BJ (cell line): Measurements from ENCODE around the gene MAP1LC3B. TPM values are rescaled to one million over a fixed set of nuclear protein-coding genes. Genes with fewer than 3 reads are reported as not detected.

Experiments
- CTCF ChIA-PET: fragments of 350-600 bp; formaldehyde crosslinking; extraction: SDS; loops from one replicate; lab custom pipeline; 2021; ENCODE audit warnings: antibody characterized with exemption, inconsistent platforms; lab: Yijun Ruan, JAX
- POLR2A ChIA-PET: fragments of 300-600 bp; sonication (Branson Sonifier 250); formaldehyde crosslinking; extraction: SDS; loops from one replicate; lab custom pipeline; 2021; ENCODE audit warnings: antibody characterized with exemption; lab: Charles Lee
- DNase-seq: peaks from one replicate; pipeline ENCODE4 v3.0.0-alpha.2; 2011; ENCODE audit warnings: low read depth
- H3K27me3 ChIP-seq: 2 replicates; pipeline ENCODE4 v1.6.0; 2011; ENCODE audit warnings: low read length; ENCODE audit not compliant: control insufficient read depth, insufficient read depth
- H3K36me3 ChIP-seq: 2 replicates; pipeline ENCODE4 v1.5.1; 2011; ENCODE audit warnings: low read length; ENCODE audit not compliant: control insufficient read depth, insufficient read depth
- H3K4me3 ChIP-seq: 2 replicates; pipeline ENCODE4 v1.5.1; 2011; ENCODE audit warnings: low read depth, mild to moderate bottlenecking, control low read depth, low read length
- polyA plus RNA-seq: library from polyadenylated mRNA; depleted of rRNA; stranded (reverse); fragments of >200 nt; gene quantifications from 2 replicates; pipeline ENCODE4 v1.2.3, GENCODE V29; 2011; rRNA removed
- TF ChIP-seq, protein P1 (sequence below): IDR thresholded peaks from 2 replicates; pipeline ENCODE4 v1.5.1; 2011; ENCODE audit warnings: low read depth, mild to moderate bottlenecking, control low read depth, inconsistent platforms, low read length, moderate library complexity; ENCODE audit not compliant: insufficient read depth

The MAP1LC3B gene
- polyA plus RNA-seq, 1 experiment, result 29.0 TPM

DNA sequence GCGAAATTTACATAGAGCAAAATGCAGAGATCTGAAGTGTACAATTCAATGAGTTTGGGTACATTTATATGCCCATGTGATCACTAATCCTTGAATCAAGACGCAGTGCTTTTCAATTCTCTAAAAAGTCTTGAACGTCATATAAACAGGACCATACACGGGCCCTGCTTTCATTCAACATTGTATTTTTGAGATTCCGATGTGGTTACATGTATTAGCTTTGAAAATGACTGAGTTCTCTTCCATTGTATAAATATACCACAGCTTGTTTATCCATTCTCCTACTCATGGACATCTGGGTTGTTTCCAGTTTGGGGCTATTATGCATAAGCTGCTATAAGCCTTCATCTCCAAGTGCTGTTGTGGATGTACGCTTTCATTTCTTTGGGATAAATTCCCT is 55.2 kb downstream of the MAP1LC3B start:
- Histone ChIP-seq H3K4me3 (no peak overlapping the region), H3K27me3 (no peaks in the 10 kb centered on the region), H3K36me3 (peaks cover 6% of the 10 kb centered on the region; the same call in 1 of the 2 replicates)
- POLR2A ChIA-PET, result no interaction called here
- no peak for DNase-seq
- TF ChIP-seq, protein P1, sequence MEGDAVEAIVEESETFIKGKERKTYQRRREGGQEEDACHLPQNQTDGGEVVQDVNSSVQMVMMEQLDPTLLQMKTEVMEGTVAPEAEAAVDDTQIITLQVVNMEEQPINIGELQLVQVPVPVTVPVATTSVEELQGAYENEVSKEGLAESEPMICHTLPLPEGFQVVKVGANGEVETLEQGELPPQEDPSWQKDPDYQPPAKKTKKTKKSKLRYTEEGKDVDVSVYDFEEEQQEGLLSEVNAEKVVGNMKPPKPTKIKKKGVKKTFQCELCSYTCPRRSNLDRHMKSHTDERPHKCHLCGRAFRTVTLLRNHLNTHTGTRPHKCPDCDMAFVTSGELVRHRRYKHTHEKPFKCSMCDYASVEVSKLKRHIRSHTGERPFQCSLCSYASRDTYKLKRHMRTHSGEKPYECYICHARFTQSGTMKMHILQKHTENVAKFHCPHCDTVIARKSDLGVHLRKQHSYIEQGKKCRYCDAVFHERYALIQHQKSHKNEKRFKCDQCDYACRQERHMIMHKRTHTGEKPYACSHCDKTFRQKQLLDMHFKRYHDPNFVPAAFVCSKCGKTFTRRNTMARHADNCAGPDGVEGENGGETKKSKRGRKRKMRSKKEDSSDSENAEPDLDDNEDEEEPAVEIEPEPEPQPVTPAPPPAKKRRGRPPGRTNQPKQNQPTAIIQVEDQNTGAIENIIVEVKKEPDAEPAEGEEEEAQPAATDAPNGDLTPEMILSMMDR, result no peak
- CTCF ChIA-PET, result no interaction called here

DNA sequence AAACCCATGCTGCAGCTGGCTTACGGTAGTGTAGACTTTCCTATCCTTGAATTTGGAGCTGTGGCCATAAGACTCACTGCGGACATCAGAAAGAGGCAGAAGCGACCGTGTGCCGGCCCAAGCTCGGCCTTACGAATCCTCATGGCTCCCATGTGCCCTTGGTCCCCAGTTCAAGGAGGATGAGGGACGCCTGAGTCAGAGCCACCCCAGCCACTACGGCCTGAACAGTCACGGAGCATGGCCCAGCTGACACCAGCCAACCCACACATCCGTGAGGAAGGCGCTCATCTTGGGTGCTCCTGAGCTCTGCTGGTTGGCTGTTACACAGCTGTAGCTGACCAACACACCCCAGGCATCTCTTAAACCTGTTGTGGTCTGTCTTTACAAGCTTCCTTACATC is 56.7 kb downstream of the MAP1LC3B start:
- Histone ChIP-seq H3K36me3 (peaks cover 8% of the 10 kb centered on the region; the same call in 1 of the 2 replicates), H3K27me3 (no peaks in the 10 kb centered on the region), H3K4me3 (no peak overlapping the region)
- TF ChIP-seq, protein P1, result no peak
- POLR2A ChIA-PET, result no interaction called here
- CTCF ChIA-PET, result no interaction called here
- DNase-seq, result no peak

DNA sequence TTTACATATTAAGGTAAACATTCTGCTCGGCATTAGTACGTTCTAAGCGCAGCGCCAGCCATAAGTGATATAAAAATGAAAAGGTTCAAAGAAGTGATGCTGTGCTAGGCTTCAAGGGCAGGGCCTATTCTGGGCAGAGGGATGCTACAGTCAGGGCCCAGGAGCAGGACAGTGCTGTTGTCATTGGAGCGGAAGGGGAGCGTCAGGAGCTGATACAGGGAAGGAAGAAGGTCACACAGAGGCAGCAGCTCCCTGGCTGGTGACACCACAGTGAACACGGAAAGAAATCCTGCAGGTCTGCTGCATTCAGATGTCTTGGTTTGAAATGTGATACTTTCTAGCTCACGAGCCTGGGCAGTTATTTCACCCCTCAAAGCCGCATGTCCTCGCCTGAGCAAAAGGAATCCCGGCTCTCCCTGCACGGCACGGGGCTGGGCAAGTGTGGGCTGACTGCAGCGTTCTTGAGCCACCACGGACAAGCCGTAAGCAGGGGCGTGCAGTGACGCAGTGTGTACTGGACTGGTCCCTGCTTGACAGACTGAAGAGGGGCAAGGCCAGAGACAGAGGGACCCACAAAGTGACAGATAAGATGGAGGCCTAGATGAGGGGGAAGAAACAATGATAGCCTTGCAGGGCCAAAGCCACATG is 59.6 kb downstream of the MAP1LC3B start:
- CTCF ChIA-PET, result interaction anchor here (1.6 kb wide), 1 partner anchor 33 kb away, joined by 3 read pairs; no protein-coding TSS in a partner anchor

DNA sequence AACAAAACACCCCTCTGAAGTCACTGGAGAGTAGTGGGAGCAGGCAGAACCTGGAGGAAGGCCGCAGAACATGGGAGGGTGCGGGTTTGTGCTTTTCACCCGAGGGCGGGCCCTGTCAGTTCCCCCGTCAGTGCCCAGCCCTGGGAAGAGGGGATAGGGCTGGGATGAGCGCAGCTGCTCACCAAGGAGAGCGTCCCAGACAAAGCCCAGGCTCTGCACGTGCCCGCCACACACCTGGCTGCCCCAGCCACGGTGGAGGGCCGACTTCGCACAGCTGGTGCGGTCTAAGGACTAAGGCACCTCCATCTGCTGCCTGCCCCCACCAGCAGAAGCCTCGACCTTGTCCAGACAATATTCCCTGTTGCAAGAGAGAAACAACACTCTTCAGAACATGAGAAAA is 61.2 kb downstream of the MAP1LC3B start:
- Histone ChIP-seq H3K4me3 (no peak overlapping the region), H3K27me3 (no peaks in the 10 kb centered on the region), H3K36me3 (peaks cover 6% of the 10 kb centered on the region; the same call in 1 of the 2 replicates)
- ChIA-PET POLR2A (no interaction called here), CTCF (interaction anchor here (0.7 to 1.6 kb wide), 3 partner anchors 8 to 59 kb away, joined by 3 read pairs; no protein-coding TSS in a partner anchor)
- TF ChIP-seq, protein P1, result no peak
- no peak for DNase-seq

More for the DNA sequence above, 59.6 kb downstream of the MAP1LC3B start:
- no peak for DNase-seq
- Histone ChIP-seq H3K27me3 (no peaks in the 10 kb centered on the region), H3K4me3 (no peak overlapping the region), H3K36me3 (peaks cover 6% of the 10 kb centered on the region; the same call in 1 of the 2 replicates)
- POLR2A ChIA-PET, result no interaction called here
- TF ChIP-seq, protein P1, result no peak

Other genes starting within 250 kb of the MAP1LC3B start
- 5.2 and 7.8 TPM in 2 replicates for gene C16orf95, start 74.9 kb upstream of the MAP1LC3B start, polyA plus RNA-seq
- gene FBXO31, start 8.6 kb upstream of the MAP1LC3B start, polyA plus RNA-seq, result 16.7 and 24.8 TPM in 2 replicates
- 2.4 and 2.7 TPM in 2 replicates for gene ZCCHC14, start 100.7 kb downstream of the MAP1LC3B start, polyA plus RNA-seq
- not detected in 2 replicates for gene JPH3, start 210.2 kb downstream of the MAP1LC3B start, polyA plus RNA-seq